Activated naive CD8-positive, alpha-beta T cell treated with anti-CD3 and anti-CD28 coated beads for 36 hours (primary cell): ENCODE measurements around the gene CTIF. TPM values are rescaled to one million over a fixed set of nuclear protein-coding genes. Genes with fewer than 3 reads are reported as not detected.

ENCODE experiments used
- DNase-seq: peaks from one replicate; pipeline ENCODE4 v3.0.0; 2021
- H3K27ac Mint-ChIP-seq: one replicate; pipeline ENCODE4 v1.8.0; 2022; ENCODE audit warnings: mild to moderate bottlenecking, moderate library complexity, mixed read lengths
- H3K27me3 Mint-ChIP-seq: one replicate; pipeline ENCODE4 v1.8.0; 2022; ENCODE audit warnings: mild to moderate bottlenecking, mixed read lengths
- H3K36me3 Mint-ChIP-seq: one replicate; pipeline ENCODE4 v1.8.0; 2021; ENCODE audit warnings: mild to moderate bottlenecking, mixed read lengths
- H3K4me1 Mint-ChIP-seq: one replicate; pipeline ENCODE4 v1.8.0; 2021; ENCODE audit warnings: mixed read lengths
- H3K4me3 Mint-ChIP-seq: one replicate; pipeline ENCODE4 v1.8.0; 2022; ENCODE audit warnings: mild to moderate bottlenecking, moderate library complexity, mixed read lengths
- H3K9me3 Mint-ChIP-seq: one replicate; pipeline ENCODE4 v1.8.0; 2022; ENCODE audit warnings: mixed read lengths
- total RNA-seq, 2 experiments: library from RNA; stranded (reverse); gene quantifications; one replicate each; pipeline ENCODE4 v1.2.3, GENCODE V29; 2021

CTIF gene
- total RNA-seq, 2 experiments from 2014 or later: 2.3 to 3.5 TPM

DNA sequence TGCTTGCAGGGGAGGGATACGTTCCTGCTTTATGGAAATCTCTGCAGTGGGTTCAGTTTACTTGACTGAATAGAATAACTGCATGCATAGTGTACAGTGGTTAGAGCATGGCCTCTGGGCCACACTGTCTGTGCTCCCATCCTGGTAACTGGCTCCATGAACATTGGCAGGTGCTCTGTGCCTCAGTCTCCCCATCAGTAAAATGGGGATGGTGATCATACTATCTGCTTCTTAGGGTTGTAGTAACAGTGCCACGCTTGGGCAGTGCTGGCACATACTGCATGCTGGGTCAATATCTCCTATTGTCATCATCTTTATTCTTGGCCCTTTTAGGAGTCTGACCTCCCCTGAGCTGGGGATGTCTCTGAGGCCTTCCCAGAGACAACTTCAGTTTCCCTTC, 117.3 kb downstream of the CTIF start:
- H3K27me3 Mint-ChIP-seq: no peaks in the 10 kb centered on the region
- H3K9me3 Mint-ChIP-seq: peaks cover 1% of the 10 kb centered on the region
- H3K36me3 Mint-ChIP-seq: no peaks in the 10 kb centered on the region
- no peak overlapping the region for H3K27ac Mint-ChIP-seq
- DNase-seq: no peak
- no peak overlapping the region for H3K4me3 Mint-ChIP-seq
- H3K4me1 Mint-ChIP-seq: no peaks in the 10 kb centered on the region

DNA sequence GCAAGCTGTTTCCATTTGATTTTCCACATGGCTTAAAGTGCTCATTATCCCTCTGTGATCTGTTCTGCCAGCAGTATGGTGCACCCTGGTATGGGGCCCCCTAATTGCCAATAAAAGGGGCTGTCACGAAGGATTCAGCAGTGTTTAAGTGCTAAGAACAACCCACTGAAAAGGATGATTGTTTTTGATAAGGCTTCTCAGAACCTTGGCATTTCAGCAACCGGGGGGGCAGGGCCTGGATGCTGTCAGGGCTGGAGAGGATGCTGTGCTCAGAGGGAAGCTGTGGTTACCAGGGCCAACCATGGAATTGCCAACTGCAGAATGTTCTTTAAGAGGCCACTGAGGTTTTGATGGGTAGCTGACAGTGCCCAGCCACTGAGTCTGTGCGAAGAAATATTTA, 117.8 kb downstream of the CTIF start:
- H3K27me3 Mint-ChIP-seq: no peaks in the 10 kb centered on the region
- H3K27ac Mint-ChIP-seq: no peak overlapping the region
- H3K4me3 Mint-ChIP-seq: no peak overlapping the region
- no peak for DNase-seq
- no peaks in the 10 kb centered on the region for H3K4me1 Mint-ChIP-seq
- no peaks in the 10 kb centered on the region for H3K36me3 Mint-ChIP-seq
- peaks cover 1% of the 10 kb centered on the region for H3K9me3 Mint-ChIP-seq

GRCh38 chr18:48657447-48658120, 118.8 kb downstream of the CTIF start:
- no peaks in the 10 kb centered on the region for H3K4me1 Mint-ChIP-seq
- H3K4me3 Mint-ChIP-seq: no peak overlapping the region
- H3K36me3 Mint-ChIP-seq: no peaks in the 10 kb centered on the region
- H3K27ac Mint-ChIP-seq: no peak overlapping the region
- no peaks in the 10 kb centered on the region for H3K27me3 Mint-ChIP-seq
- peaks cover 1% of the 10 kb centered on the region for H3K9me3 Mint-ChIP-seq
- DNase-seq: no peak

DNA sequence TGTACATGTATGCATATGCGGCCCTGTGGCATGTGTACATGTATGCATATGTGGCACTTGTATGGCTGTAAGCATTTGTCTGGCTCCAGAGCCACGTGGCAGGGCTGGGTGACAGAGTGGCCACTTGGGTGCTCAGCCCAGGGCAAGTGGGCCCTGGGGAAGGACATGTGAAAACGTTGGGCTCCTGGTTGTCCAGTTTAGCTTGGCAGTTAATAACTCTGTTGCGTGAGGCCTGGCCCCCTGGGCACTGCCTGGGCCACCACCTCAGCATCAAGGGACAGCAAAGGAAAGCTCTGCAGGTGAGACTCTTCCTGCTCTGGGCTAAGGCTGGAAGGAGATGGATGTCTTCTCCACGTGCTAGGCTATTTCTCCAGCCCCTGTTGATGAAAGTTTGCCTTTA, 119.9 kb downstream of the CTIF start:
- H3K9me3 Mint-ChIP-seq: no peaks in the 10 kb centered on the region
- H3K27ac Mint-ChIP-seq: no peak overlapping the region
- no peaks in the 10 kb centered on the region for H3K36me3 Mint-ChIP-seq
- DNase-seq: no peak
- no peak overlapping the region for H3K4me3 Mint-ChIP-seq
- no peaks in the 10 kb centered on the region for H3K27me3 Mint-ChIP-seq
- H3K4me1 Mint-ChIP-seq: no peaks in the 10 kb centered on the region

- no peaks in the 10 kb centered on the region for H3K27me3 Mint-ChIP-seq
- no peaks in the 10 kb centered on the region for H3K9me3 Mint-ChIP-seq
- H3K4me1 Mint-ChIP-seq: no peaks in the 10 kb centered on the region
- no peaks in the 10 kb centered on the region for H3K36me3 Mint-ChIP-seq
- no peak overlapping the region for H3K27ac Mint-ChIP-seq
- no peak for DNase-seq
- no peak overlapping the region for H3K4me3 Mint-ChIP-seq
These were observed 120.6 kb downstream of the CTIF start for GRCh38 chr18:48659188-48660009.

- Mint-ChIP-seq H3K27ac (no peak overlapping the region), H3K27me3 (no peaks in the 10 kb centered on the region), H3K36me3 (no peaks in the 10 kb centered on the region), H3K4me3 (no peak overlapping the region), H3K4me1 (no peaks in the 10 kb centered on the region), H3K9me3 (peaks cover 1% of the 10 kb centered on the region)
- DNase-seq: no peak
These were observed 121.8 kb downstream of the CTIF start for GRCh38 chr18:48660346-48661228.

DNA sequence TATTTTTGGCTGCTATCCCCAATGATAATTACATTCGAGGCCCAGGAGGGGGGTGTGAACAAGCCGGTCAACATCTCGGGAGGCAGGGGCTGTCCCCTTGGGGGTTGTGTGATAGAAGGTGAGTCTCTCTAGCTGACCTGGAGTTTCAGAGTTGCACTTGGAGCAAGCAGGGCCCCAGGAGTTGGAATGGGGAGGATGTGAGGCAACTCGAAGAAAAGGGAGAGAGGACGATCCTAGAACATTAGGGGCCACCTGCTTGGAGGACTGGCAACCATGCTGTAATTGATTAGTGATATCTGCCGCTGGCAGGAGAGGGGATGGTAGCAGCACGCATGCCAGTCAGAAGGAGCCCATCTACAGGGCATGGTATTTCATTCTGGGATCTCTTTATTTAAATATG, 122.6 kb downstream of the CTIF start:
- Mint-ChIP-seq H3K27ac (no peak overlapping the region), H3K4me1 (no peaks in the 10 kb centered on the region), H3K4me3 (no peak overlapping the region), H3K36me3 (peaks cover 2% of the 10 kb centered on the region), H3K27me3 (no peaks in the 10 kb centered on the region), H3K9me3 (peaks cover 1% of the 10 kb centered on the region)
- DNase-seq: no peak

DNA sequence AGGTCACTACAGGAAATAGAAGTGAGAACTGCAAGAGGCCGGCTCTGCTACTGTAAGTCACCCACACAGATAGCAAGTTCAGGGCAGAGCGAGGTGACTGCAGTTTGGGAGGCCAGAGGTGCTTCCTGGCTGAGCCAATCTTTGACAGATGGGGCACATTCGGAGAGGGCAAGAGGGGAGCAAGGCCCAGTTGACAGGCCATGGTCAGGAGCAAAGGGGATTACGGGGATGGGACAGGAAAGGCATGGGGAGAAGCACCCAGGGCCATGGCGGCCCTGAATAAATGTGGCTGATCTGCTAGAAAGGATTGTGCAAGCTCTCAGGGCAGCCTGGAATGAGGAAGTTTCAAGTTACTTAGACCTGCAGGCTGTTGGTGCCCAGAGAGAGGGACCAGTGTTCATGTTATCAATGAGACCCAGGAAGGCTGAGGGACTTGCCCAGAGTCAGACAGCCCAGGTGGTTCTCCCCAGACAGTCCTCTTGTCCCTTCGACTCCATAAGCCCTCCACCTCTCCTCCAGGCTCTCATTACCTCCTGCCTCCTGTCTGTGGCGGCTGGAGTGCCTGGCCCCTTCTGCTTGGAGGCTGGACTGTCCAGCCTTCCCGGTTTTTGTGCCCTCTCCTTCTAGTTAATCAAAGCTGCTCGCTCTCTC, 123.3 kb downstream of the CTIF start:
- Mint-ChIP-seq H3K27ac (no peak overlapping the region), H3K4me1 (no peaks in the 10 kb centered on the region), H3K36me3 (peaks cover 2% of the 10 kb centered on the region), H3K4me3 (no peak overlapping the region), H3K27me3 (no peaks in the 10 kb centered on the region), H3K9me3 (peaks cover 1% of the 10 kb centered on the region)
- no peak for DNase-seq

DNA sequence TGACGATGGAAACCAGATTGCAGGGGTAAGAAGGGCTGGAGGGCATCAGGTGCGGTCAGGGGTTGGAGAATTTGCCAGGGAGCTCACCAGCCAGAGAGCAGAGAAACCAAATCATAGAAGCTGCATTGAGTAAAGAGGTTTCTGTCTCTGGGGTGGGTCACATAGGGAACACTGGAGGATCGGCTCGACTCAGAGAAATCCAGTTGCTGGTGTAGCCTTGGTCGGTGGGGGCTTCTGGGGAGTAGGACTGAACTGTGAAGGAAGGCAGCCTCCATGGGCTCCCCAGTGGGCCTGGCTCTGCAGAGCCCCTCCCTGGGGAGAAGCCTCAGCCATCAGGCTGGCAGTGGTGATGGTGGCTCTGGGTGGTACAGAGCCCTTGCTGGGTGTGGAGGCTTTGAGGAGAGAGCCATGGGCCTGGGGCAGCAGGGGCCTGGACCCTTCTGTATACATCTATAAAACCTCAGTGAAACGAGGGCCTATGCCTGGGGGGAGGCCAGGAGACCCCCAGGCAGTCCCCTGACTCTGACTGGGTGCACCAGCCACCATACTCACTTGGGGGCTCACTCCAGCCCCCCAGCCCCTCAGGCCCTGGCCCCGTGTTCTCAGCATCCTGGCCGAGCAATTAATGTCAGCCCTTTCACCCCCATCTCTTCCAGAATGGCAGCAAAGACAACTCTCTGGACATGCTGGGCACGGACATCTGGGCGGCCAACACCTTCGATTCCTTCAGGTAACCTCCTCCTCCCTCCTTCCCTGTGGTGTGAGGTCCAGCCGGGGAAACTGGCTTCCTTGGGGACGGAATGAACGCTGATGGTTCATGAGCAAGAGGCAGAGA, 124.5 kb downstream of the CTIF start:
- Mint-ChIP-seq H3K9me3 (peaks cover 1% of the 10 kb centered on the region), H3K27ac (no peak overlapping the region), H3K27me3 (no peaks in the 10 kb centered on the region)

DNA sequence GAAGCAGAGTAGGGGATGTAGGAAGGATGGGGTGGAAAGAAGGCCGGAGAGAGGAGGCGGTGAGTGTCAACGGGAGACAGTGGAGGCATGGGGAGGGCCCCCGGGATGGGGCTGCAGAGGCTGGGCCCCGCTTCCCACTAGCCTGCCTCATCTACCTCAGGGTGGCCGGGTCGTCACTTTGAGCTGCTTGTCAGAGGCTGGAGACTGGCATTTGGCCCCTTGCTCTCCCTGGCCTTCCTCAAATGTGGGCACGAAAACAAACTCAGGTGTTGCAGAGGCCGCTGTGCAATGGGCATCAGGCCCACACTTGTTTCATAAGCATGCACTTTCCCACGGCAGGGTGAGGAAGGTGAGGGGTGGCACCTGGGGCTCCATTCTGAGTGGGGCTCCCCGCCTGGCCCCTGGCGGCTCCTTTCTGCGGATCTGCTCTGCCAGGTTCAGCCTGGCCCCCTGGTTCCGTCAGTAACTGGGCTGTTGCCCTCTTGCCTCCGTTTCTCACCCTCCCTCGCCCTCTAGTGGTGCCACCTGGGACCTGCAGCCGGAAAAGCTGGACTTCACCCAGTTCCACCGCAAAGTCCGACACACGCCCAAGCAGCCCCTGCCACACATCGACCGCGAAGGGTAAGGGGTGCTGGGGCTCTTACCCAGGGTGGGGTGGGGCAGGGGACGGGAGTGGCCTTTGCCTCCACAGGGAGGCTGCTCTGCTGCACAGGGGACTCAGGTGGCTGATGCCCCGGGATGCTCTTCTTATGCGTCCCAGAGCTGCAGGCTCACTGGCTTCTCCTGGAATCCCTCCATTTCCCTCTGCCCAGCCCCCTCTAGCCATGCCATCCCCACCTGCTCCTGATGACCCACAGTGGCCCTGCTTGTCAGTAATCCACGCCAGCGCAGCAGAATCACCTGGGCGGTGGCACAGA, 125.4 kb downstream of the CTIF start:
- DNase-seq: peak; percentile 33
- H3K4me1 Mint-ChIP-seq: no peaks in the 10 kb centered on the region
- no peaks in the 10 kb centered on the region for H3K27me3 Mint-ChIP-seq
- H3K9me3 Mint-ChIP-seq: peaks cover 1% of the 10 kb centered on the region
- H3K36me3 Mint-ChIP-seq: peaks cover 2% of the 10 kb centered on the region
- no peak overlapping the region for H3K27ac Mint-ChIP-seq
- H3K4me3 Mint-ChIP-seq: no peak overlapping the region

More for the DNA sequence above, 124.5 kb downstream of the CTIF start:
- Mint-ChIP-seq H3K4me1 (no peaks in the 10 kb centered on the region), H3K36me3 (peaks cover 2% of the 10 kb centered on the region), H3K4me3 (no peak overlapping the region)
- DNase-seq: no peak

DNA sequence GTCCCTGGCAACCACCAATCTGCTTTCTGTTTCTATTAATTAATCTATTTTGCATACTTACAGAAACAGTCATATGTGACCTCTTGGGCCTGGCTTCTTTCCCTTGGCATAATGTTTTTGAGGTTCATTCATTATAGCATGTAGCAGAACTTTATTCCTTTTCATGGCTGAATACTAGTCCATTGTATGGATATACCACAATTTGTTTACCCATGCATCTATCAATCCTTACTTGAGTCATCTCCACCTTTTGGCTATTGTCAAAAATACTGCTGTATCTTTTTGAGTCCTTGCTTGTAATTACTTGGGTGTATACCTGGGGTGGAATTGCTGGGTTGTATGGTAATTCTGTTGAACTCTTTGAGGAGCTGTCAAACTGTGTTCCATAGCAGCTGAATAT, 126.8 kb downstream of the CTIF start:
- no peaks in the 10 kb centered on the region for H3K27me3 Mint-ChIP-seq
- no peaks in the 10 kb centered on the region for H3K4me1 Mint-ChIP-seq
- no peak overlapping the region for H3K4me3 Mint-ChIP-seq
- H3K36me3 Mint-ChIP-seq: peaks cover 2% of the 10 kb centered on the region
- no peak overlapping the region for H3K27ac Mint-ChIP-seq
- H3K9me3 Mint-ChIP-seq: peaks cover 1% of the 10 kb centered on the region
- DNase-seq: no peak

- peaks cover 10% of the 10 kb centered on the region for H3K9me3 Mint-ChIP-seq
- H3K4me1 Mint-ChIP-seq: no peaks in the 10 kb centered on the region
- H3K4me3 Mint-ChIP-seq: no peak overlapping the region
- peaks cover 12% of the 10 kb centered on the region for H3K36me3 Mint-ChIP-seq
- DNase-seq: no peak
- no peak overlapping the region for H3K27ac Mint-ChIP-seq
- H3K27me3 Mint-ChIP-seq: no peaks in the 10 kb centered on the region
These were observed 127.8 kb downstream of the CTIF start for GRCh38 chr18:48666613-48667012.
